OCI-LY7 (cell line): Measurements from ENCODE around the gene KAT6B. TPM values are rescaled to one million over a fixed set of nuclear protein-coding genes. Genes with fewer than 3 reads are reported as not detected.

Source experiments
- BruUV-seq: library from RNA; stranded (reverse); fragments of 400-500 nt; replicated peaks from 2 replicates; lab custom pipeline; 2021; lab: Mats Ljungman, UMichigan
- CTCF ChIA-PET: fragments of 300-600 bp; sonication (Branson Sonifier 250); formaldehyde crosslinking; loops from one replicate; lab custom pipeline; 2022; ENCODE audit warnings: antibody characterized with exemption; ENCODE audit not compliant: unreplicated experiment; lab: Charles Lee
- POLR2A ChIA-PET: fragments of 300-600 bp; sonication (Branson Sonifier 250); formaldehyde crosslinking; loops from one replicate; lab custom pipeline; 2022; ENCODE audit warnings: antibody characterized with exemption; lab: Charles Lee
- DNase-seq: peaks from one replicate; pipeline ENCODE4 v3.0.0-alpha.2; 2015; ENCODE audit warnings: low spot score
- H2AFZ ChIP-seq: fragments of 200-600 bp; sonication (generic), shearing (Covaris generic); 2 replicates; pipeline ENCODE4 v1.6.1; 2014; ENCODE audit warnings: mild to moderate bottlenecking, antibody characterized with exemption, low read length, moderate library complexity
- H3K27ac ChIP-seq: fragments of 200-600 bp; sonication (generic); 2 replicates; pipeline ENCODE4 v1.5.1; 2014; ENCODE audit warnings: mixed run types, low read depth, mild to moderate bottlenecking, moderate library complexity, low read length, inconsistent platforms; ENCODE audit not compliant: poor library complexity, severe bottlenecking
- H3K36me3 ChIP-seq: fragments of 200-600 bp; sonication (generic); 2 replicates; pipeline ENCODE4 v1.6.1; 2014; ENCODE audit warnings: mild to moderate bottlenecking, antibody characterized with exemption, low read length, moderate library complexity, mixed read lengths; ENCODE audit not compliant: insufficient read depth
- H3K4me1 ChIP-seq: fragments of 200-600 bp; sonication (generic); 2 replicates; pipeline ENCODE4 v1.5.1; 2014; ENCODE audit warnings: mild to moderate bottlenecking, low read length; ENCODE audit not compliant: insufficient read depth, poor library complexity, severe bottlenecking
- H3K4me2 ChIP-seq: fragments of 200-600 bp; sonication (generic); 2 replicates; pipeline ENCODE4 v1.6.1; 2014; ENCODE audit warnings: mild to moderate bottlenecking, low read length
- H3K4me3 ChIP-seq: fragments of 200-600 bp; sonication (generic); 2 replicates; pipeline ENCODE4 v1.5.1; 2014; ENCODE audit warnings: mild to moderate bottlenecking, low read depth, low read length; ENCODE audit not compliant: poor library complexity, severe bottlenecking
- H3K79me2 ChIP-seq: fragments of 200-600 bp; sonication (generic); 2 replicates; pipeline ENCODE4 v1.6.1; 2016; ENCODE audit warnings: low read depth, mild to moderate bottlenecking, low read length, moderate library complexity, mixed read lengths; ENCODE audit not compliant: insufficient read depth
- H3K9me2 ChIP-seq: fragments of 200-600 bp; sonication (generic); 2 replicates; pipeline ENCODE4 v1.6.1; 2016; ENCODE audit warnings: mild to moderate bottlenecking, low read length, mixed read lengths; ENCODE audit not compliant: insufficient read depth
- H3K9me3 ChIP-seq: fragments of 200-600 bp; sonication (generic); 2 replicates; pipeline ENCODE4 v1.6.1; 2014; ENCODE audit warnings: mild to moderate bottlenecking, mixed run types, low read length, mixed read lengths
- H4K20me1 ChIP-seq: fragments of 200-600 bp; sonication (generic); 2 replicates; pipeline ENCODE4 v1.6.1; 2014; ENCODE audit warnings: mild to moderate bottlenecking, antibody characterized with exemption, low read length, moderate library complexity, mixed read lengths; ENCODE audit not compliant: insufficient read depth
- CTCF ChIP-seq: fragments of 200-600 bp; sonication (generic); conservative IDR thresholded peaks from 2 replicates; pipeline ENCODE4 v1.5.1; 2014; ENCODE audit warnings: mild to moderate bottlenecking, antibody characterized with exemption, low read length, moderate library complexity, mixed read lengths
- EZH2phosphoT487 ChIP-seq: fragments of 200-600 bp; sonication (generic); IDR thresholded peaks from 2 replicates; pipeline ENCODE4 v1.6.1; 2018; ENCODE audit warnings: low read depth, borderline replicate concordance, mild to moderate bottlenecking, mixed run types, antibody characterized with exemption, low read length, moderate library complexity, mixed read lengths
- intact Hi-C: fragments of 100-400 bp; cut with micrococcal nuclease; formaldehyde crosslinking; loops from one replicate; pipeline ENCODE4 v1.10.0; 2022; ENCODE audit not compliant: unreplicated experiment
- total RNA-seq, 2 experiments: library from RNA; depleted of rRNA in 1 of 2; stranded (reverse); fragments of >200 nt in 1 of 2; shearing (Covaris generic) in 1 of 2; gene quantifications; 2 replicates each; pipeline ENCODE4 v1.2.3, GENCODE V29; 2014 to 2022

The KAT6B gene
- total RNA-seq, 2 experiments from 2014 or later = 20.8 to 40.8 TPM

GRCh38 chr10:74835963-74836362 is 9.6 kb downstream of the KAT6B start:
- Histone ChIP-seq H3K36me3 (peaks cover 28% of the 10 kb centered on the region), H3K4me1 (peaks cover 8% of the 10 kb centered on the region), H4K20me1 (no peaks in the 10 kb centered on the region), H3K79me2 (peaks cover 40% of the 10 kb centered on the region; the same call in 1 of the 2 replicates), H3K9me2 (no peaks in the 10 kb centered on the region), H3K27ac (no peak overlapping the region), H2AFZ (no peak overlapping the region), H3K4me3 (no peak overlapping the region), H3K4me2 (no peak overlapping the region), H3K9me3 (peaks cover 8% of the 10 kb centered on the region; the same call in 1 of the 2 replicates)
- BruUV-seq = no TSS peak
- intact Hi-C loops = no loop called here
- POLR2A ChIA-PET = interaction anchor here (0.6 kb wide), 1 partner anchor 67 kb away, joined by 4 read pairs; no protein-coding TSS in a partner anchor
- CTCF ChIA-PET = no interaction called here
- no peak for TF ChIP-seq EZH2phosphoT487
- TF ChIP-seq CTCF = no peak
- no peak for DNase-seq

- Histone ChIP-seq H4K20me1 (no peaks in the 10 kb centered on the region), H3K9me2 (no peaks in the 10 kb centered on the region), H3K4me3 (no peak overlapping the region), H3K9me3 (peaks cover 8% of the 10 kb centered on the region; the same call in 1 of the 2 replicates), H3K36me3 (peaks cover 28% of the 10 kb centered on the region), H3K4me1 (peaks cover 8% of the 10 kb centered on the region), H2AFZ (no peak overlapping the region), H3K79me2 (peaks cover 34% of the 10 kb centered on the region; the same call in 1 of the 2 replicates), H3K4me2 (no peak overlapping the region), H3K27ac (no peak overlapping the region)
- POLR2A ChIA-PET = interaction anchor here (0.5 kb wide), 1 partner anchor 206 kb away, joined by 3 read pairs; no protein-coding TSS in a partner anchor
- DNase-seq = no peak
- no TSS peak for BruUV-seq
- intact Hi-C loops = no loop called here
- CTCF ChIA-PET = no interaction called here
- TF ChIP-seq CTCF = no peak
- no peak for TF ChIP-seq EZH2phosphoT487
These were observed 10.5 kb downstream of the KAT6B start for GRCh38 chr10:74836877-74837276.

- ChIA-PET POLR2A (no interaction called here), CTCF (no interaction called here)
- peaks cover 8% of the 10 kb centered on the region; the same call in 1 of the 2 replicates for H3K9me3 ChIP-seq
- intact Hi-C loops = no loop called here
- no peak overlapping the region for H2AFZ ChIP-seq
- no peak overlapping the region for H3K4me3 ChIP-seq
- TF ChIP-seq CTCF = no peak
- no peak for TF ChIP-seq EZH2phosphoT487
- no peaks in the 10 kb centered on the region for H4K20me1 ChIP-seq
- BruUV-seq = no TSS peak
- H3K4me1 ChIP-seq = peaks cover 11% of the 10 kb centered on the region
- H3K4me2 ChIP-seq = no peak overlapping the region
- no peaks in the 10 kb centered on the region for H3K9me2 ChIP-seq
- no peak for DNase-seq
- no peak overlapping the region for H3K27ac ChIP-seq
- H3K36me3 ChIP-seq = peaks cover 33% of the 10 kb centered on the region
- H3K79me2 ChIP-seq = peaks cover 32% of the 10 kb centered on the region; the same call in 1 of the 2 replicates
These were observed 11.3 kb downstream of the KAT6B start for GRCh38 chr10:74837743-74838142.
